ENCODE results near the gene NTM.

DNA sequence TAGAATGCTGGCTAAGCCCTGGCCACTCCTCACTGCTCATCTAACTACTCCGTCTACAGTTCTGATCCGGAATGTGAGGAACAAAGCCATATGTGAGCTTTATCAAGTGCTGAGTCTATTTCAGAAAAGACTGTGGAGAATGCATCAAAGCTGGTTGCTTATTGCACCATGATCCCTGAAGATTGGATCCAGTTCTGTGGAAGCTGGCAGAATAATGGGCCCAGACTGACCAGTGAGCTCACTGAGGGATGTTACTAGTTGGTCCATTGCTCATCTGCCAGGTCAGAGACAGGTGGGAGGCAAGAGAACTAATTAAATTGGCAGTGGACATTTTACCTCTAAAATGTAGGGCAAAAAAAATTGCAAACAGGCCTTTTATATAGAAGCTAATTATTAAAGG is 681.3 kb downstream of the NTM start:
- TF ChIP-seq POLR2A (IDR thresholded peaks at IDR 0.05) = no peak
- TF ChIP-seq, protein P1, sequence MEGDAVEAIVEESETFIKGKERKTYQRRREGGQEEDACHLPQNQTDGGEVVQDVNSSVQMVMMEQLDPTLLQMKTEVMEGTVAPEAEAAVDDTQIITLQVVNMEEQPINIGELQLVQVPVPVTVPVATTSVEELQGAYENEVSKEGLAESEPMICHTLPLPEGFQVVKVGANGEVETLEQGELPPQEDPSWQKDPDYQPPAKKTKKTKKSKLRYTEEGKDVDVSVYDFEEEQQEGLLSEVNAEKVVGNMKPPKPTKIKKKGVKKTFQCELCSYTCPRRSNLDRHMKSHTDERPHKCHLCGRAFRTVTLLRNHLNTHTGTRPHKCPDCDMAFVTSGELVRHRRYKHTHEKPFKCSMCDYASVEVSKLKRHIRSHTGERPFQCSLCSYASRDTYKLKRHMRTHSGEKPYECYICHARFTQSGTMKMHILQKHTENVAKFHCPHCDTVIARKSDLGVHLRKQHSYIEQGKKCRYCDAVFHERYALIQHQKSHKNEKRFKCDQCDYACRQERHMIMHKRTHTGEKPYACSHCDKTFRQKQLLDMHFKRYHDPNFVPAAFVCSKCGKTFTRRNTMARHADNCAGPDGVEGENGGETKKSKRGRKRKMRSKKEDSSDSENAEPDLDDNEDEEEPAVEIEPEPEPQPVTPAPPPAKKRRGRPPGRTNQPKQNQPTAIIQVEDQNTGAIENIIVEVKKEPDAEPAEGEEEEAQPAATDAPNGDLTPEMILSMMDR (IDR thresholded peaks at IDR 0.05) = no peak

Measured in esophagus squamous epithelium (tissue), 4 donors.